HG03196 (cell line): ENCODE measurements around the gene OR51A2.
"Not testable (repeated sequence)": the region's sequence is repeated elsewhere in the genome, so short reads cannot be mapped to it uniquely, and the experiment has no call there.

Source experiments
- ATAC-seq: cut with Tn5 transposase; IDR thresholded peaks from one replicate; pipeline ENCODE4 v1.9.1; 2021; ENCODE audit not compliant: unreplicated experiment

OR51A2 gene, protein sequence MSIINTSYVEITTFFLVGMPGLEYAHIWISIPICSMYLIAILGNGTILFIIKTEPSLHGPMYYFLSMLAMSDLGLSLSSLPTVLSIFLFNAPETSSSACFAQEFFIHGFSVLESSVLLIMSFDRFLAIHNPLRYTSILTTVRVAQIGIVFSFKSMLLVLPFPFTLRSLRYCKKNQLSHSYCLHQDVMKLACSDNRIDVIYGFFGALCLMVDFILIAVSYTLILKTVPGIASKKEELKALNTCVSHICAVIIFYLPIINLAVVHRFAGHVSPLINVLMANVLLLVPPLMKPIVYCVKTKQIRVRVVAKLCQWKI

DNA sequence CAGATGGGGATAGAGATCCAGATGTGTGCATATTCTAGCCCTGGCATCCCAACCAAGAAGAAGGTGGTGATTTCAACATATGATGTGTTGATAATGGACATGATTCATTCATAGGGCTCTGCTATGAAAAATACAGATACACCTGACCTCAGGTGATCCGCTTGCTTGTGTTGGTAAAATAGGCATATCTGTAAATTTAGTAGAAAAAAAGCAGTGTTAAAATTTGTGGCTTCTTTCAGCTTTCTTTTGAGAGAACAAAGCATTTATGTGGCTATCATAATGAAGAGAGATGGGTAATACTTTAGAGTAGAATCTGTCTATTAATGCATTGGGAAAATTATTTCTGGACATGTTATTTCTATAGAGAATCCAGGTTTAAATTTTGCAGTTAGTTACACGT, at the start of gene OR51A2:
TSS of gene OR51A2 (minus strand) at position 101 of the 400 bp plus-strand sequence. CDS start at position 101, 0 bp downstream.
- ATAC-seq = not testable (repeated sequence)

DNA sequence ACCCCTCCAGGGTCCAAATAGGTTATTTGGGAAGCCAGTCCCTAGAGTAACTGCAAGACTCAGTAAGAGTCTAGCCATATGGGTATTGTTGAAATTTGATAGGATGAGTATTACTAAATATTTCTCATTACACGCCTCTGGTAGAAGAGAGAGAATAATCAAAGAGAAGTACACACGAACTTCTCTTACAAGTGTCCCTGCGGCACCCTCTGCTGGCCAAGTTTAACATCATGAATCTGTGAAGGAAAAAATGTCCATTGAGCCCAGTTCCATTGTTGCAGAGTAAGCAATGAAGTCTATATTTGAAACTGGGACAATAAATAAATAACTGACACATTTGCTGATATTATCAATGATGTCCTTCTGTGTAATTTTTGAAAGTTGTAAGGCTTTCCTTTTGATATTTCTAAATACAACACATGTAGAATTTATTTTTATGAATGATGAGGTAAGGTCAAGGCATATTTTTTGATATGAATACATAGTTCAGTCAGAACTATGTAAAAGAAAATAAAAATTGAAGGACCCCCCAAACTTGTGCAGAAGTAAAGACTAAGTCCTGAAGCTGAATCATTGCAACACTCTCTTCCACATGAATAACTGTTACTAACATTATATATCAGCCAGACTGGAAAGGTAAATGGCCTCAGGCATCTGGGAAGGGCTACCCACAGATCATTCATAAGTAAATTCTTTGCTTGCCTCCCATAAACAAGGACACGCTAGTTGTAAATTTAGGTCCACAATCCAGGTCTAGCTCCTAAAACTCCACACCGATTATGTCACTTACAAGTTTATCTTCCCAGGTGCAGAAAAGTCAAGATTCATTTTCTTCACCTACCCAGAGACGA, 49.1 kb upstream of the OR51A2 start:
- no peak for ATAC-seq

DNA sequence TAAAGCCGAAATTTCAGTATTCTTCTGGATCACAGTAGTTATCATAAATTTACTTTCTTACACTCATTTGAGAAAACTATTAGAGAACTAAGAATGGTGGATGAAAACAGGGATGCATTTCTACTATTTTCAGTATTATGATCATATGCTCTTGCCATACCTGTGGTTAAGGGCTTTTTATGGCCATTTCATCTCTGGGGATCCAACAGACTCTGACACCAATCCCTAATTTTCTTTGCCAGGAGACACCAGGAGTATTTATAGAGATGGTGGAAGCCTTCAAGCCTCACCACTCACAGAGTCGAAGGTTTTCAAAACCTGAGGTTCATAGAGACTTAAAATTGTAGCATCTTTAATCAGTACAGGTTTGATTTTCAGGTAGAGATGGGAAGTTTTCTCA, 39.0 kb upstream of the OR51A2 start, which contains the start of gene OR51L1:
TSS of gene OR51L1 (plus strand) at position 301 of the 400 bp plus-strand sequence. CDS start 4,132 bp downstream, outside the sequence.
- no peak for ATAC-seq

DNA sequence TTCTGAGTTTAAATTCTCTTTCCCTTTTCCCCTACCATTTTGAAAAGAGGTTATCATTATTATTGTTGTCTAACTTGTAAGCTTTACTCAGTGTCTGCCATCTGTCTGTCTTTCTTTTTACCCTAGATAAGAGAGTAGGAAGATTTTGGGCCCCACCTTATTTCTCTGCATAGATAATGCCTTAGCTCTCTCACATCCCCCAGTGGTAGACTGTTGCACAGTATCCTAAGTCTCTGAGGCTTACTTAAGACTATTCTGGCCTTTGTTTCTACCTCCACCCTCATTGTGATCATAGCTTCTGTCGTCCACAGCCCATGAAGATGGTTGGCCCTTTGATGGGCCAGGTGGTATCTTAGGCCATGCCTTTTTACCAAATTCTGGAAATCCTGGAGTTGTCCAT, 35.5 kb upstream of the OR51A2 start:
- no peak for ATAC-seq

DNA sequence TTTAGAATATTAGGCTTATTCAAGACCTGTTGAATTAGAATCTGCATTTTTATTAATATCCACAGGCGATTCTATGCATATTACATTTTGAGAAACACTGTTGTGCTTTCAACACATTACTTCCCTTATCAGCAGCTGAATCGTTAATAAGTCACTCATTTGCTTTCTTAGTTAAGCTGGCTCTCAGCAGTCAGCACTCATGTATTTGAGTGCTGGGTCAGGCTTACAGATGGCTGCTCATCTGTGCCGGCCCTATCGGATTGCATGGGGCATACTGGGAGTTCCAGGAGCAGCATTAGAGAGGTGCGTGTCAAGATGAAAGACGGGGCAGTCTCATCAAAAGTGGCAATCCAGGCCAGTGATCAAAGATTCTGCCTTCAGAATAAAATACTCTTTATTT, 28.3 kb upstream of the OR51A2 start:
- no peak for ATAC-seq

DNA sequence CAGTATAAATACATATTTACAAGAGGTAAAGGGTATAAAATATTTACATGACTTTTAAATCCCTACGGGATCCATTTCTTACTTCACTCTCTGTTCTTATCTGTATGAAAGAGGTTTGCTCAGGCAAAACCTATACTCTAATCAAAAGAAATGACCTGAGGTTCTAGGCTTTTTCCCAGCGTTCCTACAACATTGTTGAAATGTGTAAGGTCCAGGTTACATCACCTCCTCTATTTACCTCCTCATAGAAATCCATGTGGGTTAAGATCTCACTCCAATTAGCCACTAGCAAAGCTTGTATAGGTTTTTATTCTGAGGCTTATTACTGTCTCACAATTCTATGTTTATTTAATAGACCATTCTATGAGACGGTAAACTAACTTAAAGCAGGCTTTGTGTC, 27.2 kb upstream of the OR51A2 start:
- no peak for ATAC-seq

DNA sequence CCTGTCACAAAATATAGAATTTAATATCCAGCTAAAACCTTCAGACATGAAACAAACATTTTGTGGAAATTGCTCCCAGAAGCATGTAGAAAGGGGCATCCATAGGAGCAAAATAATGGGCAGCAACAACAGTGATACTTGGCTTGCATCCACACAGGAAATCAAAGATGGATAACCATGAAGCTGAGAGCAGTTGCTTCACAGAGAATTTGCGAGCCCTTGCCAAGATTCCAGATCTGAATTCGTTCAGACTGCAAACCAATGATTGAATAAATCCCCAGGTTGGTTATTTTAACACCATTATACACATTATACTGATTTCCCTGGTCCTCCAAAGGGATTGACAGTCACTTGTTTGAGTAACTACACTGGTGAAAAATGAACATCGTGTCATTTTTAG, 23.5 kb upstream of the OR51A2 start:
- ATAC-seq = no peak

DNA sequence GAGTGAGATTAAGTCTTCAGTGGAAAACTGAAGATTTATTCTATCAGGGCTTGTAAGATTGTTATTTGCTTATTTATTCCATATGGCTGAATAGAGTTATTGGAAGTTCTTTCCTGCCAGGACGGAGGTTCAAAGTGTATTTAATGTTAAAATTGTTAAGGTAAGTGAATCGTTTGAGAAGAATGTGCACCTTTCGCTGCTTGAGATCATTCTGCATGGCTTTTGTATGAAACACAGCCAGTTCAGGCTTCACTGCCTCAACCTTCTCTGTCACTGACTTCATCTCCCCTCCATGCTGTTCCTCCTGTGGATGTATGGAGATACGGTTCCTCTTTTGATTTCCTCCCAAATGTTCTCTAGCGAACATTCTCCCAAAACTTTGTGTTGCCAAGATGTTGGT, 19.9 kb upstream of the OR51A2 start:
- ATAC-seq = no peak

DNA sequence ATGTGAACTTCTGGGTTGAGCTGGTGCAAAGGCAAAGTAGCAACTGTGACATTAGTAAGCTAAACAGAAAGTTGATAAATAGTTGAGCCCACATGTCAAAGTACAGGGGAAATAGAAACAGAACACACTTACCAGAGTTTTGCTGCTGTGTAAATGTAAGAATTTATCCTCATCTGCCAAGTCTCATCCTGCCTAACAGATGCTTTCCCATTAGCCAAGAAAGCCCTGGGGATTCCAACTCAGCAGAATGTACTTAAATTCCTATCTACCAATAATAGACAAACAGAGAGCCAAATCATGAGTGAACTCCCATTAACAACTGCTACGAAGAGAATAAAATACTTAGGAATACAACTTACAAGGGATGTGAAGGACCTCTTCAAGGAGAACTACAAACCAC, 7.3 kb upstream of the OR51A2 start:
- ATAC-seq = no peak

DNA sequence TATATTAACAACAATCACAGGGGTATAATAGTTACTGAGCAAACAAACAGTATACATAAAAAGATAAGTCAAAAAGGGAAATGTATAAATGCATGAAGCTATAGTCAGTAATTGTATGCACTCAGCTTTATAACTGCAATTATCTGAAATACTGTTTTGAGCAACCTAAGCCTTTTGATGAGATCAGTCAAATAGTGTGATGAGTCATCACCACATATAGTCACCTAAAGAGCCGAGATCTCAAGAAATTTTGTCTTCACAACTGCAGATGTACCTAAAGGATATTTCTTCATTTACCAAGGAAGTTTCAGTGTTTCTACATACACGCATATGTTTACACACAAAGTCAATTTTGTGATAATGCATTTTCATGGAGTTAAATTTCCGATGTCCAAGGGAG, 5.4 kb upstream of the OR51A2 start:
- no peak for ATAC-seq

DNA sequence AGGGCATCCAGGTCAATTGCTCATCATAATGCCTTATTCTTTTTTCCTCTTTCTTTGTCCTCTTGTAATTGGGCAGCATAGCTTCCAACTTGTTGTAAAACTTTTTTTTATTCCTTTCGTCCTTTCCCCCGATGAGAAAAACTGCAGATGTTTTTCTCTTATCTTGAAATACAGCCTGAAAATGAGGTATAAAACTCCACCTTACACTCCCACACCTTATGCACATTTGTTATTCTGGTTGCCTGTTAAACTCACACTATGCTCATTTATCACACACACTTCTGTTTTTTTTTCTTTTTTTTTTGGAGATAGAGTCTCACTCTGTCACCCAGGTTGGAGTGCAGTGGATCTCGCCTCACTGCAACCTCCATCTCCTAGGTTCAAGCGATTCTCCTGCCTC, 1.9 kb upstream of the OR51A2 start:
- no peak for ATAC-seq

DNA sequence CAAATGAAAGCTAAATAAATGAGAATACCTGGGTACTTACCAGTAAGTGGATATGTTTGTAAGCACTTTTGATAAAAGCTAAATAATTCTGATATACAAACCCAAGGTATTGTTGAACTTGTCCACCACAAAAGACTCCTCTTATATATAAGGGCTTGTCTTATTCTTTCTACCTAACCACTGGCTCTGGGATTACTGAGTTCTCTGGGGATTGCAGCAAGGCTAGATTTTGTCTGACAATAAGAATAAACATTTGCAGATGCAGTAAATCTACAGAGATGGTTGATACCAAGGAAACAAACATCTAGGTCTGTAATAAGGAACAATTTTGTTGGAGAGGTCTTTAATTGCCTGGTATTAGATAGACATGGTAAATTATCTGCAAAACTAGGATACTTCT, 8.0 kb downstream of the OR51A2 start, which contains the start of gene OR51A4:
TSS of gene OR51A4 (minus strand) at position 101 of the 400 bp plus-strand sequence. CDS start 505 bp downstream, outside the sequence.
- no peak for ATAC-seq

DNA sequence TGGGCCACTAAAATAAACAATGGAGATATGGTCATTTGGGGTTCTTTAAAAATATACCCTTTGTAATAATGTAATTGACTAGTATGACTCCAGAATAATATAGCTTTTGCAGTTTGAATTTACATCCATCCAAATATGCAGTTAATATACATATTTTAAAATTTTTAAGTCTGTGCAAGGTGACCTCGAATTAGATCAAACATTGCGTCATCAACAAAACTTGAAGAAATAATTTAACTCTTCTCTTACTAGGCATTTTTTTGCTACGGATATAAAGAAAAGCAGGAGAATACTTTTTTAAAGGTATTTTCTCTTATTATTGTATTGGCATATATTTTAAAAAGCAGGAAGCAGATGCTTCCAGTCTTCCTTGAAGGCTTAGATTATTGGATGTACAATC, 18.8 kb downstream of the OR51A2 start:
- ATAC-seq = no peak

DNA sequence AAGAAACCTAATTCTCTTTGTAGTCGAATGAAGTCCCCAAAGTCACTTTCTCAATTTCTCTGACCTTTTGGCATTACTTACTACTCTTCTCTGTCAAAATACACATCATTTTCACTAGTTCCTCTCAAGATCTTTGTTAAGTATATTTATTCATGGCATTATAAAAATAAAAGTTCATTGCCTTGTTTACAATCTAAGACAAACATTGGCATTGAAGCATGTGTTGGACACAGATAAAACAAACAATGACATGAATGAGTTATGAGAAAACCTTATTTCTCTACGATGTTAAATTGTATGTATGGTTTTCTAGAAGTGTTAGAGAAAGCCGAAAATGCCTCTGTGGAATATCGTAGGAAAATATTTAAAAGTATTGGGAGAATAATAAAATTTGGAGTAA, 22.8 kb downstream of the OR51A2 start:
- ATAC-seq = no peak

DNA sequence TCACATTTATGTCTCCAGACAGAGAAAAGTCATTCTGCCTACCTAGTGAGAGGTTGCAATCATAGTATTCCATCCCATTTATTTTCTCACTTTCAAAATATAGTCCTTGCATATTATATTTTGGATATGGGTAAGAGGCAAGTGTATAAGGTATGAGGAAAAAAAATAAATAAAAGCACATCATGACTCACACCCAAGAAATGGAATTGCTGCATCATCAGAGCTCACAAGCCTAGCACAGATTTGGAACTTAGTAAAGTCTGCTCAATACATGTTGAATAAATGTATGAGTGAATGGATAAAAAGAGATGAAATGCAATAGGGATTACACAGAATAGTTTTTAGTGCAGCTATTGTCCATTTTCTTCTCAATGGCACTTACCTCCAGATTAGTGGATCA, 28.9 kb downstream of the OR51A2 start:
- no peak for ATAC-seq

DNA sequence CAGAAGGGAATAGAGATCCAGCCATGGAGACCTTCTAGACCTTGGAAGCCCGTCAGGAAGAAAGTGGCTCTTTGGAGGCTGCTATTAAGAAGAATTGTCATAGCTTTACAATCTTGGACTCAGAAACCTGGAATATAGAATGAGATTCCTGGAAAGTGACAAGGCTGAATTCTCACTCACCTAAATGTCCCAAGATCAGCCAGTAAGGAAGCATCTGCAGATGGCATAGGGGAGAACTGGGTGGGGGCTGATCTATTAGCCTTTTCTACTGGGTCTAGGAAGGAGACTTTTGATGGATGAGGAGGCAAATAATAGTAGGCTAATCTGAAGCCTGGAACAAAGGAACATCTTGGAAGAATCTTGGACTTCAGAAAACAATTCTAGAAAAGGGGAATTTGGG, 31.3 kb downstream of the OR51A2 start, which contains the start of gene OR51G1:
TSS of gene OR51G1 (minus strand) at position 101 of the 400 bp plus-strand sequence. CDS start at position 101, 0 bp downstream.
- ATAC-seq = no peak

DNA sequence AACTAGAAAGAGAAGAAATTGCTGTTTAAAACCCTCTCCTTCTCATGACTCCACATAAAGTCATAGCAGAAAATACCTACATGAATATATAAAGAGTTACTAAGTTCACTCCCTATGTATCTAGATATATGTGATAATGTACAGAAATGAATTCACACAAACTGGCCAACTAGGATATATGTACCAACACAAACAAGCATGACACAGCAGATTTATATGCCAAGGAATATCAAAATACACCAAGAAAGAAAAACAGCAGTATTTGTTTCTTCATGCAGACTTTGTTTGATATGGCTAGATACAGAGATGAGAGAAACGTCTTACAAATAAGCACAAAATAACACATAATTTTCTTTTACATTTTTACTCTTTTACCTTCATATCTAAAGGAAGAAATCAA, 33.2 kb downstream of the OR51A2 start:
- ATAC-seq = no peak

DNA sequence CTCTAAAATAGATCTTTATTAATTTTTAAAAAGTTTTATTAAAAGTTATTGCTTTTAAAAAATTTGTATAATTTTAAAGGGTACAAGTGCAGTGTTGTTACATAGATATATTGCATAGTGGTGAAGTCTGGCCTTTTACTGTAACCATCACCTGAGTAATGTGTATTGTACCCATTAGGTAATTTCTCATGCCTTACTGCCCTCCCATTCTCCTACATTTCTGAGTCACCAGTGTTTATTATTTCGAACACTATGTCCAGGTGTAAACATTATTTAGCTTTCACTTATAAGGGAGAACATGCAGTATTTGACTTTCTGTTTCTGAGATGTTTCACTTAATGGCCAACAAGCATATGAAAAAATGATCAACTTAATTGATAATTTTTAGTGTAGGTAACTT, 33.7 kb downstream of the OR51A2 start:
- no peak for ATAC-seq

DNA sequence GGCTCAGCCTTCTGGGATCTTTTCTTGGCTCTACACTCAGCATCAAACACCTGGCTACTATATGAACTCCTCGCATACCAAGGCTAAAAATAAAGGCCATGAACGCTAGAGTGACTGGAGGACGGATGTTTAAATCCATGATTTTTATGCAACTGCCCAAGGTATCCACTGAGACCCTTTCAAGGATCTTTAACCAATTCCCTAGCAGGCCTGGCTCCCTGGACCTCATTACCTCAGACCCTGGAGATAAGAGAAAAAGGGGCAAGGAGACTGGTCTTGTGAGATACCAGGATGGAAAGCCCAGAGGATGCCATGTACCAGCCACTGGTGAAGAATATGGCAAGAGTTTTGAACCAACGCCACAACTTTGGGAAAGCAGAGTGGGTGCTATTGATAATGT, 36.3 kb downstream of the OR51A2 start, which contains the start of gene OR51G2:
TSS of gene OR51G2 (minus strand) at position 101 of the 400 bp plus-strand sequence. CDS start 3,687 bp downstream, outside the sequence.
- ATAC-seq = no peak

DNA sequence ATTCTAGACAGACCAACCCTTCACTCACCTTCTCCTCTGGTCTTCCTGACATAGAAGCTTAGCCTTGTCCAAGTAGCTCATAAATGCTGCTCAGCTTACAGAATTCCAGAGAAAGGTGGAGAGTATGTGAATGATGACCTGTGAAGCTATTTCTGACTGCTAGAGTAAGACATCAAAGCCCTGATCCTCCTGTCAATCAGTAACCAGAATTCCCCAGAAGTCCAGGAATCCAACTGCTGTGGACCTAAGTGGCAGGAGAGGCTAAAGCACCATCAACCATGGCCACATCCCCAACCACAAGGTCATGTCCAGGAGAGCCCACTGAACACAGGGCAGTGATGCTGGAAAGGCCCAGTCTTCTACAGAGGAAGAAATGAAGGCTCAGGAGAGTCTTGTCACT, 38.9 kb downstream of the OR51A2 start:
- ATAC-seq = no peak
